ENCODE measurements around the gene LHFPL3.

Gene LHFPL3

GRCh38 chr7:104371980-104372357, 43.6 kb downstream of the LHFPL3 start:
- DNase-seq: no peak

GRCh38 chr7:104382616-104383015, 54.2 kb downstream of the LHFPL3 start:
- DNase-seq: no peak

GRCh38 chr7:104386943-104387342, 58.5 kb downstream of the LHFPL3 start:
- no peak for DNase-seq

GRCh38 chr7:104388222-104388621, 59.8 kb downstream of the LHFPL3 start:
- DNase-seq: no peak

GRCh38 chr7:104395162-104395561, 66.8 kb downstream of the LHFPL3 start:
- no peak for DNase-seq

- no peak for DNase-seq
Observed at GRCh38 chr7:104397442-104397841, 69.0 kb downstream of the LHFPL3 start.

- no peak for DNase-seq
Observed at GRCh38 chr7:104408371-104408770, 80.0 kb downstream of the LHFPL3 start.

GRCh38 chr7:104410742-104411141, 82.3 kb downstream of the LHFPL3 start:
- no peak for DNase-seq

GRCh38 chr7:104412911-104413310, 84.5 kb downstream of the LHFPL3 start:
- DNase-seq: no peak

GRCh38 chr7:104414216-104414615, 85.8 kb downstream of the LHFPL3 start:
- no peak for DNase-seq

GRCh38 chr7:104415700-104416099, 87.3 kb downstream of the LHFPL3 start:
- no peak for DNase-seq

- DNase-seq: no peak
Observed at GRCh38 chr7:104416866-104417393, 88.5 kb downstream of the LHFPL3 start.

GRCh38 chr7:104431930-104432329, 103.5 kb downstream of the LHFPL3 start:
- DNase-seq: no peak

- no peak for DNase-seq
Observed at GRCh38 chr7:104434129-104434528, 105.7 kb downstream of the LHFPL3 start.

GRCh38 chr7:104442481-104442880, 114.1 kb downstream of the LHFPL3 start:
- no peak for DNase-seq

GRCh38 chr7:104444017-104444416, 115.6 kb downstream of the LHFPL3 start:
- DNase-seq: no peak

- no peak for DNase-seq
Observed at GRCh38 chr7:104445393-104445792, 117.0 kb downstream of the LHFPL3 start.

GRCh38 chr7:104450861-104451260, 122.5 kb downstream of the LHFPL3 start:
- DNase-seq: no peak

- DNase-seq: no peak
Observed at GRCh38 chr7:104453190-104453589, 124.8 kb downstream of the LHFPL3 start.

GRCh38 chr7:104458875-104459274, 130.5 kb downstream of the LHFPL3 start:
- no peak for DNase-seq

- no peak for DNase-seq
Observed at GRCh38 chr7:104469166-104469820, 140.9 kb downstream of the LHFPL3 start.

GRCh38 chr7:104480529-104480928, 152.1 kb downstream of the LHFPL3 start:
- peak; percentile 27 for DNase-seq

- DNase-seq: peak; percentile 39
Observed at GRCh38 chr7:104482362-104483037, 154.1 kb downstream of the LHFPL3 start.

- DNase-seq: no peak
Observed at GRCh38 chr7:104486931-104487330, 158.5 kb downstream of the LHFPL3 start.

- DNase-seq: no peak
Observed at GRCh38 chr7:104487642-104488041, 159.2 kb downstream of the LHFPL3 start.

All from DMS79 (cell line).